HepG2 (cell line): ENCODE results near the gene TARDBP. TPM values are rescaled to one million over a fixed set of nuclear protein-coding genes. Genes with fewer than 3 reads are reported as not detected.

Experiments used
- GATA4 ChIP-seq: sonication (generic); IDR thresholded peaks from 2 replicates; pipeline ENCODE4 v1.6.1; 2016; ENCODE audit warnings: antibody characterized with exemption, low read depth, borderline replicate concordance
- HHEX ChIP-seq: IDR thresholded peaks from 2 replicates; pipeline ENCODE4 v1.6.1; 2016; ENCODE audit warnings: control low read depth
- KDM2A ChIP-seq: sonication (generic); formaldehyde crosslinking; IDR thresholded peaks from 2 replicates; pipeline ENCODE4 v1.4.0; 2020; ENCODE audit warnings: low read depth, missing genetic modification reagents, borderline replicate concordance
- MZF1 ChIP-seq: sonication (generic); formaldehyde crosslinking; IDR thresholded peaks from 2 replicates; pipeline ENCODE4 v1.8.1; 2023; ENCODE audit warnings: mild to moderate bottlenecking, missing genetic modification reagents, borderline replicate concordance
- PHF8 ChIP-seq: sonication (generic); formaldehyde crosslinking; IDR thresholded peaks from 2 replicates; pipeline ENCODE4 v1.5.0; 2020; ENCODE audit warnings: missing genetic modification reagents
- SPEN ChIP-seq: sonication (generic); formaldehyde crosslinking; IDR thresholded peaks from 2 replicates; pipeline ENCODE4 v1.5.1; 2020; ENCODE audit warnings: low read depth, mild to moderate bottlenecking, missing genetic modification reagents
- YEATS2 ChIP-seq: sonication (generic); formaldehyde crosslinking; IDR thresholded peaks from 2 replicates; pipeline ENCODE4 v1.4.0; 2020; ENCODE audit warnings: missing genetic modification reagents, borderline replicate concordance
- ZNF124 ChIP-seq: sonication (generic); formaldehyde crosslinking; IDR thresholded peaks from 2 replicates; pipeline ENCODE4 v1.4.0; 2020; ENCODE audit warnings: missing genetic modification reagents
- ZNF253 ChIP-seq: sonication (generic); formaldehyde crosslinking; IDR thresholded peaks from 2 replicates; pipeline ENCODE4 v1.8.0; 2022; ENCODE audit warnings: mild to moderate bottlenecking, missing genetic modification reagents, borderline replicate concordance
- ZNF263 ChIP-seq: sonication (generic); formaldehyde crosslinking; IDR thresholded peaks from 2 replicates; pipeline ENCODE4 v1.4.0; 2020; ENCODE audit warnings: missing genetic modification reagents
- ZNF652 ChIP-seq: IDR thresholded peaks from 2 replicates; pipeline ENCODE4 v1.6.1; 2016; ENCODE audit warnings: low read depth, borderline replicate concordance
- ZNF678 ChIP-seq: sonication (generic); formaldehyde crosslinking; IDR thresholded peaks from 2 replicates; pipeline ENCODE4 v1.4.0; 2020; ENCODE audit warnings: mild to moderate bottlenecking, missing genetic modification reagents
- polyA plus RNA-seq, 8 experiments: library from polyadenylated mRNA; depleted of rRNA in 3 of 8; stranded (reverse) in 7 of 8; unstranded in 1 of 8; fragments of >200 nt; fragmentation: Illumina TruSeq in 4 of 8; extraction: Trizol in 4 of 8; gene quantifications; 2 replicates each; pipeline versions ENCODE4 v1.2.1 to v1.2.3, GENCODE V29; 2011 to 2016; ENCODE audit warnings: low read depth in 4 of 8, missing spikeins in 1 of 8, mixed read lengths in 1 of 8; ENCODE audit not compliant: insufficient read depth in 1 of 8
- total RNA-seq, 5 experiments: library from RNA; depleted of rRNA; stranded (reverse); fragments of >200 nt; fragmentation: Illumina TruSeq; extraction: Trizol; gene quantifications; 2 replicates each; pipeline ENCODE4 v1.2.3, GENCODE V29; 2016; ENCODE audit warnings: low read depth in 1 of 5
- TF ChIP-seq, protein P1 (sequence below), 2 experiments: sonication (generic) in 1 of 2; formaldehyde crosslinking in 1 of 2; IDR thresholded peaks; 2 replicates each; pipeline versions ENCODE4 v1.6.1 to v1.9.0; 2014 to 2022; ENCODE audit warnings: antibody characterized with exemption in 1 of 2, borderline replicate concordance in 1 of 2, inconsistent platforms in 1 of 2, low read depth in 1 of 2, missing genetic modification reagents in 1 of 2
- TF ChIP-seq, protein P2 (sequence below): IDR thresholded peaks from 2 replicates; pipeline ENCODE4 v1.6.1; 2012; ENCODE audit warnings: low read length, improper control_type of control experiment
- TF ChIP-seq, protein P3 (sequence below): sonication (generic); formaldehyde crosslinking; IDR thresholded peaks from 2 replicates; pipeline ENCODE4 v1.4.0; 2020; ENCODE audit warnings: missing genetic modification reagents; ENCODE audit errors: not compliant biosample characterization
- TF ChIP-seq, protein P4 (sequence below): sonication (generic); formaldehyde crosslinking; IDR thresholded peaks from 2 replicates; pipeline ENCODE4 v1.4.0; 2020; ENCODE audit warnings: missing genetic modification reagents

Gene TARDBP
- total and polyA plus RNA-seq, 2 of the 13 experiments (the other 11 are each of a cell fraction or from before 2014, with no cell fraction given): 62.4 to 93.0 TPM

DNA sequence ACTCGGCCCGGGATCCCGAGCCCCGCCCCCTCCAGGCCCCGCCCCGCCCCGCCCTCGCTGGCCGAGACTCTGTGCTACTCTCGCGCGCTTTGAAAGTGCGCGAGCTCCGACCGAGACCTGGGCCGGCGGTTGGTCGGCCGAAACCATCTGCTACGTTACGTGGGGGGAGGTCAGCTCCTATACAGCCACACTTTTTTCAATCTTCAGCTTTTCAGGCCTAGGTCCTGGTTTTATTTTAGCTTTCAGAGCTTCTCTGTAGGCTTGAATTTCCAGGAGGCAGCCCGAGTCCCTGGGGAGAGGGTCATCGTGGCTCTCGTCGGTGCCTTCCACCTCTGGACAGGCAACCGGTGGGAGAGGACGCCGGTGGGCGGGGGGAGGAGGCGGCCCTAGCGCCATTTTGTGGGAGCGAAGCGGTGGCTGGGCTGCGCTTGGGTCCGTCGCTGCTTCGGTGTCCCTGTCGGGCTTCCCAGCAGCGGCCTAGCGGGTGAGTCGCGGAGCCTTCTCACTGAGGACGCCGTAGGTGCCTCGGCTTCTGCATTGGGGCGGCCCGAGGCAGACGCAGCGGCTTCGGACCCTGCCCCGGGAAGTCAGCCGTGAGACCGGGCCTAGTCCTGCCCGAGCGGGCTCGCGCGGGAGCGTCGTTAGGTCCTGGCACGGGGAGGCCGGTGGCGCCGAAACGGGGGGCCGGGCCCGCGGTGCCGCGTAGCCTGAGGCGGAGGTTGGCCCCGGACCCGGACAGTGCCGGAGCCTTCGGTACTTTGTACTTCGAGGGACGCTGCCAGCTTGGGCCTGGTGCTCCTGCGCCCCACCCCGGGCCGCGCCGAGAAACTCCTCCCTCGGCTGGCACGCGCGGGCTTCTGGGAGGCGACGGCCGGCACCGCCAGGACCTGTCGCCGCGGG, at the start of gene TARDBP (continued):
- TF ChIP-seq, protein P1, sequence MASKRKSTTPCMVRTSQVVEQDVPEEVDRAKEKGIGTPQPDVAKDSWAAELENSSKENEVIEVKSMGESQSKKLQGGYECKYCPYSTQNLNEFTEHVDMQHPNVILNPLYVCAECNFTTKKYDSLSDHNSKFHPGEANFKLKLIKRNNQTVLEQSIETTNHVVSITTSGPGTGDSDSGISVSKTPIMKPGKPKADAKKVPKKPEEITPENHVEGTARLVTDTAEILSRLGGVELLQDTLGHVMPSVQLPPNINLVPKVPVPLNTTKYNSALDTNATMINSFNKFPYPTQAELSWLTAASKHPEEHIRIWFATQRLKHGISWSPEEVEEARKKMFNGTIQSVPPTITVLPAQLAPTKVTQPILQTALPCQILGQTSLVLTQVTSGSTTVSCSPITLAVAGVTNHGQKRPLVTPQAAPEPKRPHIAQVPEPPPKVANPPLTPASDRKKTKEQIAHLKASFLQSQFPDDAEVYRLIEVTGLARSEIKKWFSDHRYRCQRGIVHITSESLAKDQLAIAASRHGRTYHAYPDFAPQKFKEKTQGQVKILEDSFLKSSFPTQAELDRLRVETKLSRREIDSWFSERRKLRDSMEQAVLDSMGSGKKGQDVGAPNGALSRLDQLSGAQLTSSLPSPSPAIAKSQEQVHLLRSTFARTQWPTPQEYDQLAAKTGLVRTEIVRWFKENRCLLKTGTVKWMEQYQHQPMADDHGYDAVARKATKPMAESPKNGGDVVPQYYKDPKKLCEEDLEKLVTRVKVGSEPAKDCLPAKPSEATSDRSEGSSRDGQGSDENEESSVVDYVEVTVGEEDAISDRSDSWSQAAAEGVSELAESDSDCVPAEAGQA (IDR thresholded peaks at IDR 0.05; ENCODE audit: low read depth): peak; percentile 74
- TF ChIP-seq, protein P1 (CRISPR knock-in tag; IDR thresholded peaks at IDR 0.05; ENCODE audit: borderline replicate concordance): 0 out of 2 replicates have a peak, but pooled peaks have one; percentile 85
- TF ChIP-seq SPEN (CRISPR knock-in tag): peak; percentile 94; the same call in 1 of the 2 replicates
- TF ChIP-seq PHF8: peak; percentile 99
- peak; percentile 64; the same call in 1 of the 2 replicates for TF ChIP-seq ZNF678 (CRISPR knock-in tag)
- TF ChIP-seq KDM2A (CRISPR knock-in tag): peak; percentile 93
- TF ChIP-seq, protein P2, sequence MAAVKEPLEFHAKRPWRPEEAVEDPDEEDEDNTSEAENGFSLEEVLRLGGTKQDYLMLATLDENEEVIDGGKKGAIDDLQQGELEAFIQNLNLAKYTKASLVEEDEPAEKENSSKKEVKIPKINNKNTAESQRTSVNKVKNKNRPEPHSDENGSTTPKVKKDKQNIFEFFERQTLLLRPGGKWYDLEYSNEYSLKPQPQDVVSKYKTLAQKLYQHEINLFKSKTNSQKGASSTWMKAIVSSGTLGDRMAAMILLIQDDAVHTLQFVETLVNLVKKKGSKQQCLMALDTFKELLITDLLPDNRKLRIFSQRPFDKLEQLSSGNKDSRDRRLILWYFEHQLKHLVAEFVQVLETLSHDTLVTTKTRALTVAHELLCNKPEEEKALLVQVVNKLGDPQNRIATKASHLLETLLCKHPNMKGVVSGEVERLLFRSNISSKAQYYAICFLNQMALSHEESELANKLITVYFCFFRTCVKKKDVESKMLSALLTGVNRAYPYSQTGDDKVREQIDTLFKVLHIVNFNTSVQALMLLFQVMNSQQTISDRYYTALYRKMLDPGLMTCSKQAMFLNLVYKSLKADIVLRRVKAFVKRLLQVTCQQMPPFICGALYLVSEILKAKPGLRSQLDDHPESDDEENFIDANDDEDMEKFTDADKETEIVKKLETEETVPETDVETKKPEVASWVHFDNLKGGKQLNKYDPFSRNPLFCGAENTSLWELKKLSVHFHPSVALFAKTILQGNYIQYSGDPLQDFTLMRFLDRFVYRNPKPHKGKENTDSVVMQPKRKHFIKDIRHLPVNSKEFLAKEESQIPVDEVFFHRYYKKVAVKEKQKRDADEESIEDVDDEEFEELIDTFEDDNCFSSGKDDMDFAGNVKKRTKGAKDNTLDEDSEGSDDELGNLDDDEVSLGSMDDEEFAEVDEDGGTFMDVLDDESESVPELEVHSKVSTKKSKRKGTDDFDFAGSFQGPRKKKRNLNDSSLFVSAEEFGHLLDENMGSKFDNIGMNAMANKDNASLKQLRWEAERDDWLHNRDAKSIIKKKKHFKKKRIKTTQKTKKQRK: no peak
- TF ChIP-seq YEATS2 (CRISPR knock-in tag): peak; percentile 93
- TF ChIP-seq ZNF124: peak; percentile 68; the same call in 1 of the 2 replicates
- TF ChIP-seq ZNF253 (CRISPR knock-in tag): peak; percentile 52; the same call in 1 of the 2 replicates
- TF ChIP-seq, protein P3, sequence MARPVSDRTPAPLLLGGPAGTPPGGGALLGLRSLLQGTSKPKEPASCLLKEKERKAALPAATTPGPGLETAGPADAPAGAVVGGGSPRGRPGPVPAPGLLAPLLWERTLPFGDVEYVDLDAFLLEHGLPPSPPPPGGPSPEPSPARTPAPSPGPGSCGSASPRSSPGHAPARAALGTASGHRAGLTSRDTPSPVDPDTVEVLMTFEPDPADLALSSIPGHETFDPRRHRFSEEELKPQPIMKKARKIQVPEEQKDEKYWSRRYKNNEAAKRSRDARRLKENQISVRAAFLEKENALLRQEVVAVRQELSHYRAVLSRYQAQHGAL (CRISPR knock-in tag): peak; percentile 85
- no peak for TF ChIP-seq ZNF652
- TF ChIP-seq, protein P4, sequence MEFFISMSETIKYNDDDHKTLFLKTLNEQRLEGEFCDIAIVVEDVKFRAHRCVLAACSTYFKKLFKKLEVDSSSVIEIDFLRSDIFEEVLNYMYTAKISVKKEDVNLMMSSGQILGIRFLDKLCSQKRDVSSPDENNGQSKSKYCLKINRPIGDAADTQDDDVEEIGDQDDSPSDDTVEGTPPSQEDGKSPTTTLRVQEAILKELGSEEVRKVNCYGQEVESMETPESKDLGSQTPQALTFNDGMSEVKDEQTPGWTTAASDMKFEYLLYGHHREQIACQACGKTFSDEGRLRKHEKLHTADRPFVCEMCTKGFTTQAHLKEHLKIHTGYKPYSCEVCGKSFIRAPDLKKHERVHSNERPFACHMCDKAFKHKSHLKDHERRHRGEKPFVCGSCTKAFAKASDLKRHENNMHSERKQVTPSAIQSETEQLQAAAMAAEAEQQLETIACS (CRISPR knock-in tag): peak; percentile 55; the same call in 1 of the 2 replicates
- no peak for TF ChIP-seq GATA4
- no peak for TF ChIP-seq MZF1 (CRISPR knock-in tag)
- TF ChIP-seq ZNF263 (CRISPR knock-in tag): peak; percentile 63
- TF ChIP-seq HHEX: 0 out of 2 replicates have a peak, but pooled peaks have one; percentile 7
